CD14-positive monocyte (primary cell): ENCODE results near the gene SLC22A12. TPM values are rescaled to one million over a fixed set of nuclear protein-coding genes. Genes with fewer than 3 reads are reported as not detected.

ENCODE experiments used
- DNase-seq, 3 donors: peaks; one replicate each; pipeline ENCODE4 v3.0.0-alpha.2; 2011 to 2022
- H2AFZ ChIP-seq: 2 replicates; pipeline ENCODE4 v1.6.0; 2012; ENCODE audit warnings: mild to moderate bottlenecking, low read depth, low read length, inconsistent platforms; ENCODE audit not compliant: insufficient read depth, poor library complexity, severe bottlenecking
- H3K27ac ChIP-seq, 2 donors: 1 replicate in 1 of 2; 2 replicates in 1 of 2; pipeline ENCODE4 v1.5.1; 2012 to 2013; ENCODE audit warnings: low read length in 2 of 2, control low read depth in 1 of 2, inconsistent platforms in 1 of 2, low read depth in 1 of 2, mild to moderate bottlenecking in 1 of 2
- H3K27me3 ChIP-seq, 2 donors: one replicate each; pipeline versions ENCODE4 v1.6.0 to v1.6.1; 2011 to 2013; ENCODE audit warnings: low read length in 2 of 2; ENCODE audit not compliant: control insufficient read depth in 2 of 2, insufficient read depth in 2 of 2
- H3K36me3 ChIP-seq, 2 donors: replicated peaks in 1 of 2; 1 replicate in 1 of 2; 2 replicates in 1 of 2; pipeline versions ENCODE4 v1.5.1 to v1.6.1; 2012 to 2013; ENCODE audit warnings: low read length in 2 of 2, control low read depth in 1 of 2, inconsistent platforms in 1 of 2, mild to moderate bottlenecking in 1 of 2; ENCODE audit not compliant: insufficient read depth in 2 of 2, control insufficient read depth in 1 of 2
- H3K4me1 ChIP-seq, 2 donors: 1 replicate in 1 of 2; 2 replicates in 1 of 2; pipeline versions ENCODE4 v1.5.1 to v1.6.1; 2012 to 2013; ENCODE audit warnings: low read length in 2 of 2, control low read depth in 1 of 2, inconsistent platforms in 1 of 2, mild to moderate bottlenecking in 1 of 2, moderate library complexity in 1 of 2; ENCODE audit not compliant: insufficient read depth in 2 of 2, control insufficient read depth in 1 of 2
- H3K4me2 ChIP-seq: replicated peaks from 2 replicates; pipeline ENCODE3; 2012; ENCODE audit warnings: low read length, moderate library complexity, mild to moderate bottlenecking; ENCODE audit not compliant: poor library complexity, severe bottlenecking; ENCODE audit errors: extremely low read depth
- H3K4me3 ChIP-seq, 3 experiments: fragments of 200-600 bp in 1 of 3; sonication (generic) in 1 of 3; replicated peaks in 1 of 3; 1 replicate in 2 of 3; 2 replicates in 1 of 3; pipeline ENCODE4 v1.5.1; 2011 to 2013; ENCODE audit warnings: low read length in 3 of 3, mild to moderate bottlenecking in 3 of 3, control low read depth in 2 of 3, low read depth in 2 of 3, inconsistent platforms in 1 of 3, moderate library complexity in 1 of 3
- H3K79me2 ChIP-seq: 2 replicates; pipeline ENCODE4 v1.6.0; 2012; ENCODE audit warnings: mild to moderate bottlenecking, control low read depth, inconsistent platforms, low read length, moderate library complexity; ENCODE audit not compliant: insufficient read depth
- H3K9ac ChIP-seq: 2 replicates; pipeline ENCODE4 v1.6.0; 2017; ENCODE audit warnings: low read length, mild to moderate bottlenecking; ENCODE audit not compliant: insufficient read depth, poor library complexity, severe bottlenecking
- H3K9me3 ChIP-seq, 2 donors: replicated peaks in 1 of 2; 1 replicate in 1 of 2; 2 replicates in 1 of 2; pipeline versions ENCODE4 v1.5.1 to v1.6.1; 2012 to 2013; ENCODE audit warnings: low read length in 2 of 2, control low read depth in 1 of 2; ENCODE audit not compliant: control insufficient read depth in 1 of 2, insufficient read depth in 1 of 2
- H4K20me1 ChIP-seq: 2 replicates; pipeline ENCODE4 v1.6.0; 2012; ENCODE audit warnings: mild to moderate bottlenecking, low read length, control low read depth, moderate library complexity; ENCODE audit not compliant: insufficient read depth
- H3K27ac Mint-ChIP-seq, 7 donors: one replicate each; pipeline ENCODE4 v1.8.0; 2020; ENCODE audit warnings: mild to moderate bottlenecking in 7 of 7, mixed read lengths in 7 of 7, moderate library complexity in 6 of 7, inconsistent platforms in 2 of 7
- H3K27me3 Mint-ChIP-seq, 3 donors: one replicate each; pipeline ENCODE4 v1.8.0; 2021 to 2022; ENCODE audit warnings: low read depth in 3 of 3, mild to moderate bottlenecking in 3 of 3, mixed read lengths in 3 of 3, moderate library complexity in 3 of 3, inconsistent platforms in 1 of 3
- H3K36me3 Mint-ChIP-seq, 2 donors: one replicate each; pipeline ENCODE4 v1.8.0; 2020; ENCODE audit warnings: mixed read lengths in 2 of 2, inconsistent platforms in 1 of 2, mild to moderate bottlenecking in 1 of 2
- H3K4me1 Mint-ChIP-seq: one replicate; pipeline ENCODE4 v1.8.0; 2020; ENCODE audit warnings: mild to moderate bottlenecking, mixed read lengths
- H3K4me3 Mint-ChIP-seq, 2 donors: one replicate each; pipeline ENCODE4 v1.8.0; 2020; ENCODE audit warnings: mild to moderate bottlenecking in 2 of 2, mixed read lengths in 2 of 2, moderate library complexity in 1 of 2
- H3K9me3 Mint-ChIP-seq, 7 donors: one replicate each; pipeline ENCODE4 v1.8.0; 2020 to 2022; ENCODE audit warnings: mixed read lengths in 7 of 7, mild to moderate bottlenecking in 6 of 7, moderate library complexity in 6 of 7, inconsistent platforms in 2 of 7
- CTCF ChIP-seq: fragments of 200-600 bp; IDR thresholded peaks from one replicate; pipeline ENCODE4 v1.8.0; 2022; ENCODE audit warnings: antibody characterized with exemption, mild to moderate bottlenecking
- WGBS: methylation state at CpG from one replicate; pipeline ENCODE4 v1.1.5; 2013; ENCODE audit warnings: missing lambda C conversion rate; ENCODE audit not compliant: insufficient coverage; 5-methylcytosine and 5-hydroxymethylcytosine counted together
- intact Hi-C, 2 donors: fragments of 100-400 bp; cut with micrococcal nuclease; formaldehyde crosslinking; loops; one replicate each; pipeline versions ENCODE4 v1.15.0 to v1.15.1; 2023
- polyA plus RNA-seq, 3 donors: library from polyadenylated mRNA; depleted of rRNA in 1 of 3; unstranded in 2 of 3; stranded (reverse) in 1 of 3; fragments of 300-500 nt in 2 of 3; fragments of >200 nt in 1 of 3; fragmentation: Illumina TruSeq in 2 of 3; gene quantifications; 1 replicate in 2 of 3; 2 replicates in 1 of 3; pipeline ENCODE4 v1.2.3, GENCODE V29; 2012 to 2021

The SLC22A12 gene
- polyA plus RNA-seq, 3 donors = not detected

GRCh38 chr11:64633555-64634159, 42.6 kb downstream of the SLC22A12 start:
- Mint-ChIP-seq H3K36me3 (no peaks in the 10 kb centered on the region), H3K9me3 (peaks cover 0 to 2% (median 0%) of the 10 kb centered on the region in 7 donors), H3K27ac (no peak overlapping the region), H3K27me3 (peaks cover 4 to 11% (median 9%) of the 10 kb centered on the region in 3 donors), H3K4me3 (no peak overlapping the region), H3K4me1 (peaks cover 17% of the 10 kb centered on the region)
- DNase-seq = no peak
- no peaks in the 10 kb centered on the region for H4K20me1 ChIP-seq
- intact Hi-C loops = no loop called here
- H3K27ac ChIP-seq = no peak overlapping the region
- no peak for TF ChIP-seq CTCF
- H3K4me2 ChIP-seq = no peak overlapping the region
- peak overlapping the region; percentile 30 for H2AFZ ChIP-seq
- no peak overlapping the region for H3K4me3 ChIP-seq
- H3K9me3 ChIP-seq = no peaks in the 10 kb centered on the region
- H3K9ac ChIP-seq = no peak overlapping the region
- H3K36me3 ChIP-seq = no peaks in the 10 kb centered on the region
- H3K4me1 ChIP-seq = peaks cover 9% of the 10 kb centered on the region in 2 donors
- H3K27me3 ChIP-seq = no peaks in the 10 kb centered on the region
- 65% methylated on average over 4 of the region's 7 CpGs for WGBS
- H3K79me2 ChIP-seq = no peaks in the 10 kb centered on the region

GRCh38 chr11:64637334-64638017, 46.5 kb downstream of the SLC22A12 start:
- Histone ChIP-seq H2AFZ (no peak overlapping the region), H3K27me3 (peaks cover 15 to 22% of the 10 kb centered on the region in 2 donors), H4K20me1 (no peaks in the 10 kb centered on the region), H3K9me3 (peaks cover 0 to 7% of the 10 kb centered on the region in 2 donors), H3K4me1 (peaks cover 9% of the 10 kb centered on the region in 2 donors), H3K4me2 (no peak overlapping the region), H3K4me3 (no peak overlapping the region), H3K79me2 (no peaks in the 10 kb centered on the region), H3K9ac (no peak overlapping the region), H3K36me3 (no peaks in the 10 kb centered on the region), H3K27ac (no peak overlapping the region)
- Mint-ChIP-seq H3K4me1 (peaks cover 14% of the 10 kb centered on the region), H3K36me3 (no peaks in the 10 kb centered on the region), H3K27me3 (peaks cover 3 to 7% (median 5%) of the 10 kb centered on the region in 3 donors), H3K27ac (peak overlapping the region in 1 of 7 donors; percentile 41), H3K9me3 (peaks cover 0 to 2% (median 0%) of the 10 kb centered on the region in 7 donors), H3K4me3 (no peak overlapping the region)
- TF ChIP-seq CTCF = no peak
- no peak for DNase-seq
- intact Hi-C loops = no loop called here
- 100% methylated on average over 10 of the region's 15 CpGs for WGBS
